EL (cell line): ENCODE data around the gene CFH.
"Not testable (repeated sequence)": the region's sequence is repeated elsewhere in the genome, so short reads cannot be mapped to it uniquely, and the experiment has no call there.

Source experiments
- DNase-seq: peaks from one replicate; pipeline ENCODE4 v3.0.0-alpha.2; 2016

Gene CFH

DNA sequence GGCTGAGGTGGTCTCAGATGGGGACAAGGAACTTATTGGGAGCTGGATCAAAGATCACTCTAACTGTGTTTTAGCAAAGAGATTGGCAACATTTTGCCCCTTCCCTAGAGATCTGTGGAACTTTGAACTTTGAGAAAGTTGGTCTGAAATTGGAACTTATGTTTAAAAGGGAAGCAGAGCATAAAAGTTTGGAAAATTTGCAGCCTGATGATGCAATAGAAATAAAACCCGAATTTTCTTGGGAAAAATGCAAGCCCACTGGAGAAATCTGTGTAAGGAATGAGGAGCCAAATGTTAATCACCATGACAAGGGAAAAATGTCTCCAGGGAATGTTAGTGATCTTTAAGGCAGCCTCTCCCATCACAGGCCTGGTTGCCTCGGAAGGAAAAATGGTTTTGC lies 17.2 kb downstream of the CFH start:
- DNase-seq = no peak

DNA sequence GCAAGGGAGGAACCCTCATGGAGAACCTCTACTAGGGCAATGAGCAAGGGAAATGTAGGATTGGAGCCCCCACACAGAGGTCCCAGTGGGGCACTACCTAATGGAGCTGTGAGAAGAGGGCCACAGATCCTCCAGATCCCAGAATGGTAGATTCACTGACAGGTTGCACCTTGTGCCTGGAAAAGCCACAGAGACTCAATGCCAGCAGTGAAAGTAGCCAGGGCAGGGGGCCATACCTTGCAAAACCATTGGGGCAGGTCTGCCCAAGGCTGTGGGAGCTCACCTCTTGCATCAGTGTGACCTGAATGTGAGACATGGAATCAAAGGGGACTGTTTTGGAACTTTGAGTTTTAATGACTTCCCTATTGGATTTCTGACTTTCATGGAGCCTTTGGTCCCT lies 17.9 kb downstream of the CFH start:
- DNase-seq = no peak

DNA sequence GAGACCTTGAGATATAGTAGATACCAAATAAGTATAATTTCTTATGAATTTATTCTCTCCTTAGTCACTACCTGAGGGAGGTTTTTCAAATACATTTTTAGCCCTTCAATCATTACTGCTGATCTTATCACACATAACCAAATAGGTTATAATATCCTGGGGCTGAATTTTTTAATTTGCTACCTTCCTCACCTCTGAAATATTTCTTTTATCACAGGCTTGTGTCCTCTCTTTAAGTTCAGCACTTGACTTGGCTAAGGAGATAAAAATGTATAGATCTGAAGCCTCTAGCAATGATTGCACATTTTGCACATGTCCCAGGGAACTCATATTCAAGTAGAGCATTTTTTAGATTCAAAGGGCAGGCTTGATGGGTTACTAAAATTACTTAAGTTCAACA lies 23.1 kb downstream of the CFH start:
- no peak for DNase-seq

DNA sequence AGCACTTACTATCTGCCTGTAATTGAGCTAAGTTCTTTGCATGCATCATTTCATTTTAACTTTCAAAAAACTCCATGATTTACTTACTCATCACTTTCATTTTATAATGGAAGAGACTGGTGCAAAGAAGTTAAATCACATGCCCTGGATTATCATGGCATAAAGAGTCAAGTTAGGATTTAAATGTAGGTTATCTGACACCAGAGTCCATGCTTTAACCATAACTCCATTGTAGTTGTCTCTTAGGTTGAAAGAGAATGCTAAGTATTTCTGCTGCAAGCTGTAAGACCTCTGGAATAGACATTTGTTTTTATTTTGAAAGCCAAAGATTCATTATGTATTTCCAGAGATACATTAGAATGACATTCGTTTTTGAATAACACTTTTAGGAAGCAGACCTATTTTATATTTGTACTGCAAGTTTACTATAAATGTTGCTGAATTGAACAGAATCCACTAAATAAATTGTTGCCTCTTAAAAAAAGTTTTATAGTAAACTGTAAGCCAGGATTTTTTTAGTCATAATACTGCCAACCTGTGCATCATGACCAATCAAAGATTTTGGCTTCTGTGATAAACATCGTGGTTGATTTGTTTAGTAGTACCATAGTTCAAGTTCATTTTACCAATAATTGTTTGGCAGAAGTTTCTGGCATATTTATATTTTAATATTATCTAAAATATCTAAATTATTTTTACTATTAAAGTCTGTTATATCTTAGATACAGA lies 26.1 kb downstream of the CFH start:
- peak; percentile 22 for DNase-seq

DNA sequence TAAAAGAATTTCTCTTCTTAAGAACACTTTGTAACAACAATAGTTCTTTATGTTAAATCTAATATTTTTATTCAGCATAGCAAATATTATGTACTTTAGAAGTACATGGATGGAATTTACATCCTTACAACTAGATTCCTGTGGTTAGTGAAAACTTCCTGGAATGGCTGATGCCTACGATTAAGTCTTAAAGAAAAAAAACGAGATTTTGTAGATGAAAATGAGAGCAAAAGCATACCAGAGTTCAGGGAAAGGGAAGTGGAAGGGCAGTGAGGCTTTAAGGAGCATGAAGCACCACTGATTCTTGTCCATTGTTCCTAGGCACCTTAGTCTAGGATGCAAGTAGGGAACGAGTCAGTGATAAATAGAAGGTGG lies 26.7 kb downstream of the CFH start:
- DNase-seq = peak; percentile 80

DNA sequence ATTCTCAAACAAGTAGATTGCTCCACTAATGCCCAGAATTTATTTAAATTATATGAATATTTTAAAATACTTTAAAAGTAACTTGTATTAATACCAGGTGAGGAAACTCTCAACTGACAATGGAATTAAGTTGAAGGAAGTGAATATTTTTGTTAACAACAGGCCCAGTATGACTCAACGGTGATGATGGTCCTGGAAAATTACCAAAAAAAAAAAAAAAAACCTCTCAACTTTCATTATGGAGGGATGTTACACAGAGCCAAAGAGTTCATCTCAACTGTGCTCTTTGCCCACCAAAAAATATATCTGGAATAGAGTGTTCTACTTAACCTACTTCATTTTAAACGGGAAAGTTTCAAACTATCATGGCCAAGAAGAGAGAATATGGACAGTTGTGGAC lies 28.3 kb downstream of the CFH start:
- peak; percentile 68 for DNase-seq

DNA sequence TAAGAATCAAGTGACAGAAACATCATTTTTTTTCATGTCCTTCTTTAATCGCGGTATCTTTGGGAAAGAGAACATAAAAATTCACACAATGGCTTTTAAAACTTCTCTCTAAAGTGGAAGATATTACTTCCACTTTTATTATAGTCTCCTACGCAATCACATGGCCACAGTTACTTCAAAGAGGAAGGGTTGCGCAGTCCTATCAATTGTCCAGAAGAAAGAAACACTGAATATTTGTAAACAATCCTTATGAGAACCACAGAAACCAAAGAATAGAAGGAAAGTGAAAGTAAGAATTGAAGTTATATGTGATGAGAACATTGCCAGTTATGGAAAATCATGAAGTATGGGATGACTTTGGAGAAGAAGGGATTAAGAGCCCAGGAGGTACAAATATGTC lies 32.6 kb downstream of the CFH start:
- no peak for DNase-seq

DNA sequence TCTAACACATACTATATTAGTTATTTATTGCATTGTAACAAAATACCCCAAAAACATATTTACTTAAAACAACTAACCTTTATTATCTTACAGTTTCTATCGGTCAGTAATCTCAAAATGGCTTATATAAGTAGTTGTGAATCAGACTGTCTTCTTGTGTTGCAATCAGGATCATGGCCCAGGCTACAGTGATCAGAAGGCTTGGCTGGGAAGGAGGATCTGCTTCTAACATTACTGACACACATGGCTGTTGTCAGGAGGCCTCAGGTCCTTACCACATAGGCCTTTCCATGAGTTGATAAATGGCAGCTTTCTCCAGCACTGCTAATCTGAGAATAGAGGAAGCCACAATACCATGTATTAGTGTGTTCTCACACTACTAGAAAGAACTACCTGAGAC lies 33.7 kb downstream of the CFH start:
- no peak for DNase-seq

DNA sequence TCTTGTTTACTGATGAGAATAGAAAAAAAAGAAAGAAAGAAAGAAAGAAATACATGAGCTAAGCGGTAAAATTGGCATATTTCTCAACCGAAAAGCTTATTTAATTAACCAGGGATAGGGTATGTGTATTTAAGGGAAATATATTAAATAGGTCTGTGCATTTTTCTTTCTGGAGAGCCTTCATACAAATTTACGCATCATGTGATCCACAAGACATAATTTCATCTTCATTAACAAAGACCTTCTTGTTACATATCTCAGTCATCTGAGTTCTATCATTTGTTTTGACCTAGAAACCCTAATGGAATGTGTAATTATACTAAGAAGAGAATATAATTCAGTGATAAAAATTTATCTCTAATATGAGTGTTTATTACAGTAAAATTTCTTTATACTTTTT lies 37.2 kb downstream of the CFH start:
- no peak for DNase-seq

DNA sequence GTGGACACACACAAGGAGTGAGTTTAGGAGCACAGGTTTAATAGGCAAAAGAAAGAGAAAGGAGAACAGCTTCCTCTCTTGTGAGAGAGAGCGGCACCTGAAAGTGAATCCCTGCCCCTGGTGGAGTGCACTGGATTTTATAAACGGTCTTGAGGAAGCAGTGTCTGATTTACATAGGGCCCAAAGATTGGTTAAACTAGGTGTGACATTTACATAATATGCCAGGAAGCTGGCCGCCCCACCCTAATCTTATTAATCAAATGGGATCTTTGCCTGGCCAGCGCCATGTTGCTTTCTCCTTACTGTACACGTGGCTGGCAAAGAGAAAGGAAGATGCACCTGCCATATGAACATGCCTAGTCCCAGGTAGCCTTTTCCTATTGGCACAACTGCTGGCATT lies 38.7 kb downstream of the CFH start:
- no peak for DNase-seq

DNA sequence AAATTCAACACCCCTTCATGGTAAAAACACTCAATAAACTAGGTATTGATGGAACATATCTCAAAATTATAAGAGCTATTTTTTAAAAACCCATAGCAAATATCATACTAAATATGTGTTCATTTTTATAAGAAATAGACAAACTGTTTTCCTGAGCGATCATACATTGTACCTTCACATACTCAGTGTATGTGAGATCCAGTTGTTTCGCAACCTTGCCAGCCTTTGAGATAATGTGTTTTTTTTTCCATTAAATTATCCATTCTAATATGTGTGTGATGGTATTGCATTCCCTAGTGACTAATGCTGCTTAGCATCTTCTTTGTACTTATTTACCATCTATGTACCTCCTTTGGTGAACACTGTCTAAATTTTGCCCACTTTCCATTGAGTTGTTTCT lies 47.1 kb downstream of the CFH start:
- DNase-seq = no peak

DNA sequence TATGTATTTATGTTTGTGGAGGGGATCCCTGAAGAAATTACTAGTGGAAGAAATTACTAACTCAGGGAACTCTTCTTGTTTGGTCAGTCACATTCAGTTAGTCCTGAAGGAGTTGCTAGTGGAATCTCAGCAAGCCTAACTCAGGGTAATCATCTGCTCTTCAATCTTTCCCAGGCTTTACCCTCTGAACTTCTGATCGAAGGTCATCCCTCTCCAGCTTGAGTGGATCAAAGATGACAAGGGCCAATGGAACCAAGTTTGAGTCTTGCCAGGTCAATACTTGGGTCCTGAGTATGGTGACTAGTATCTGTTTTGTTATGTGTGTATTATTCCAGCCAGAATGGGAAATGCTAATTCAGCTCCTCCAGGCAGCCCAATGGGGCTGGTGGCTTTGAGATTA lies 49.3 kb downstream of the CFH start:
- DNase-seq = no peak

DNA sequence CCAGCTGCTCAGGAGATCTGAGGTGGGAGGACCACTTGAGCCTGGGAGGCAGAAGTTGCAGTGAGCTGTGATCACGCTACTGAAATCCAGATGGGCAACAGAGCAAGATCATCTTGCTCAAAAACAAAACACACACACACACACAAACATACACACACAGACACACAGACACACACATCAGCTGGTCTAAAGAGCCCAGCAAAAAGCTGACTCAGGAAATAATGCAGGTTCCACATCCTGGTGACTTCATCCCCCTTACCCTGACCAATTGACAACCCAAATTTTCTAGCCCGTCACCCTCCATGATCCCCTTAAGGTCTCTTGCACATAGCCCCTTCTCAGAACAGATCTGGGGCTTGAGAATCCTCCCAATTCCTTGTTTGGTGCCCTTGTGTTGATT lies 58.0 kb downstream of the CFH start:
- DNase-seq = not testable (repeated sequence)

DNA sequence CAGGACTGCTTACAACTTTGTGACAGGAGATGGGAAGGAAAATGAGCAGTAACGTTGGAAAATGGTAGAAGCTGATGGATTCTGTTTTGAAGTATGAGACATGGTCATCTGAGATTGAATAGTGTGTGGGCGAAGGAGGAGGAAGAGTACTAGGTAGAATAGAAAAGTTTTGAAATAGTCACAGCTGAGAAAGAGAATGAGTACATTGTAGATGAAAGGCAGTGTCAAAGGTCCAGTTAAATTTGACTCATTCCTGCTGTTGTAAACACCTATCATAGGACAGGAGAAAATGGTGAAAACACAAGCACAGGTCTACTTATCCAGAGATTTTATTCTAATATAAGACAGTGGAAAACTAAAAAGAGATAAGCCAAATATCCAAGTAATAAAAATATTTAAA lies 66.0 kb downstream of the CFH start:
- DNase-seq = no peak

DNA sequence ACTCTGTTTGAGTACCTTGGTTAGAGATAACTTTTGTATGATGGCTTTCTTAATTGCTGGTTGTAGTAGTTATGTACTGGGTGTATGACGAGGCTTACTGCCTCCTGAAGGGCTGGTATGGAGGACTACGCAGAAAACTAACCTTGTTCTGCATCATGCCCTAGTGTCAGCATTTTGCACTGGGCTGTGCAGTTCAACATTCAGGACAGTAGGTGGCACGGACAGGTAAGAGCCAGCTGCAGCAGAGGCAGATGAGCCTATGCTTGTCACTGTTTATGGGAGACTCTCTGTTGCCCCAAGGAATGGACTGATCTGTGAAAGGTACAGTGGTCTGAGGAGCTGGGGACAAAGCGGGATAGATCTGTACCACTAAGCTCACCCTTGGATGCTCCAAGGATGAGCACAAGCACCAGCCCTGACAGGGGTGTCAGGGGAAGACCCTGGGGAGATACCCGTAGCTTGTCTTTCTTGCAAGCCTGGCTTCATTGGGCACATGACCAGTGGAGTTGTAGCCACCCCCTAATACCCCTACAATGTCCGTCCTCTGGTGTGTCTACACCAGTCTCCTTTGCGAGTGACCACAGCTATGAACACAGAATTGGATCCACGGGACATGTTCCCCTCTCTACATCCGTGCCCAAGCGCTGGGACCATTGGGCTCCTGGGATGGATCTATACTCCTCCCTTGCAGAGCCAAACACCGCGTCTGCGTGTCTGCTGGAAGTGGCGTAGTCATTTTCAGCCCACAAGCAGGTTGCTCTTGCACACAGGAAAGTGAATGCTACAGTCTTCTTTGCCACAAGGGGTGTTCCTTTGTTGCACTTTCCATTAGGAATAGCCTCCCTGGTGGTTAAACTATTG lies 71.7 kb downstream of the CFH start:
- peak; percentile 62 for DNase-seq

DNA sequence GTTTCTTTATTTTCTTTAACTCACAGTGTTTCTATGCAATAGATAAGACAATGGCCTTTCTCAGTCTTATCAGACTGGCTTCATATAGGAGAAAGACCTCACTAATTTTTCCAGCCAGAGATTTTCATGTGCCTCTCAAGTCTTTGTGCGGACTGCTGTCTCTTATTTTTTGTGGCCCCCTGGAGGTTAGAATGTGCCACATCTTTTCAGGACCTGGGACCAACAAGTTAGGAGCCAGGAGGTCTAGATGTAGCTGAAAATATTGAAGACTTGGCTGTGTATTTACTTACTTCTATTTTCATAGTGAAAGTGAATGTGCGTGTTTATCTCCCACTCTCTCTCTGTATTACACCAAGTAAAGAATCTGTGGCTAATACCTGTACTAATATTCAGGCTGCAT lies 80.7 kb downstream of the CFH start:
- no peak for DNase-seq

DNA sequence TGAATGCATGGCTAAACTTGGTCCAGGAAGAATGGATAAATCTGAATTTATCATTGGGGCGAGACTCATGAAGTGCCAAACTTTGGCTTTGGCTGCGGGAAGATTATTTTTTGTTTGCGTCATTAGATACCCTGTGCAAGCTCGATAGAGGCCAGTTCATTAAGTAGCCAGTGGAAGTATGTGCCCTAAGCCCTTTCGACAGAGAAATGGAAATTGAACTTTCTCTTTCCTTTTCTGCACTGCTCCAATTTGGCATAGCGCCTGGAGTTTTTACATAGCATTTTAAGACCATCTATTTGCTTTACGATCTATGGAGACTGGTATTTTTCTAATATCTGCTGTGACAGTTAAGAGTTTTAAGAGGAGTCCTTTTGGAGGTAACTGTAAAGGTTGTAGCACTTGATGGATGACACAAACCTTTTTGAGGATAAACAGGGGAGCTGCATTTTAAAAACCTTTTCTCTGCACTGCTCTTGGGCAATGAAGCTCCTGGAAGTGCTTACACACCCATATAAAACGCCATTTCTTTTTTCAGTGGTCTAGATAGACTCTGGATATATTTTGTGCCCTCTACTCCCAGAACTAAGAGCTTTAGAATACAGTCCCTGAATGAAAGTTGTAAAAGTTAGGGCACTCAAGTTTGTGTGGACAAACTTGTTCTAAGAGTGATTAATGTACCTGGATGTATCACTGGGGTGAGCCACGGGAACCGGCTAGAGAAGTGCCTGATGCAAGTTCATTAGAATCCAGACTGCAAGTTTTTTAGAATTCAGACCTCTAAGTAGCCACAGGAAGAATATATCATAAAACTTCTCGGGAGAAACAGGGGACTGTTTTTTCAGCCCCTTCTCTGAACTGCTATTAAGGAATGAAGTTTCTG lies 81.5 kb downstream of the CFH start:
- peak; percentile 7 for DNase-seq

DNA sequence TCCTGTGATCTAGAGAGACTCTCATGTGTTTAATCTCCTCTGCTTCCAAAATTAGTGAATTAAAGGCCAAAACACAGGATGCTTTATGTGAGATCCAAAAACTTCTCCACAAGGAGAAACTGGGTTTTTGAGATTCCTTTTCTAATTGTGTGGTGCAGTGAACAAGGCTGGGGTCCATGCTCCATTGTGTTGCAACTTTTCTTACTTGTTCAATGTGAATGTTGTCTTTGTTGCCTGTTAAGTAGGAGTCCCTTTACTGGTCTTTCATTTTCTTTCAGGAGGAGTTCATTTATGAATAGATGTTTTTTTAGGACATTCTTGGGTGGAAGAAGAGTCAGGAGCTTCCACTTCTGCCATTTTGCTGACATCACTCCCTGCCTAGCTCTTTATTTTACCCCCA lies 82.2 kb downstream of the CFH start:
- DNase-seq = no peak

DNA sequence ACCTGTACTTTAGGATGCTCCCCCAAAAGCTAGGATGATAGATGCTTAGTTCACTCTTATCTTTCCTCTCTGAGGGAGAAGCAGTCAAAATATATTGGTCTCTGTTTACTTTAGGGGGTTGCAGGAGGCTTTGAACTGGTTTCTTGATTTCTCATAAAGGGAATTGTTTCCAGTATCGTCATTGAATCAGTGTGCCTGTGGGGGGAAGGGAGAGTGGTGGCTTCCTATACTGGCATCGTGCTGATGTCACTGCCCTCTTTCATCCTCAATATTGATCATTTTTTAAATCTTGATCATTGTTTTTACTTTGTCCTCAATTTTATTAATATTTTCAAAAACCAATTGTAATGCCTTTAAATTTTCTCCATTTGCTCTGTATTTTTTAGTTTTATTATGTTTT lies 82.6 kb downstream of the CFH start:
- DNase-seq = no peak

DNA sequence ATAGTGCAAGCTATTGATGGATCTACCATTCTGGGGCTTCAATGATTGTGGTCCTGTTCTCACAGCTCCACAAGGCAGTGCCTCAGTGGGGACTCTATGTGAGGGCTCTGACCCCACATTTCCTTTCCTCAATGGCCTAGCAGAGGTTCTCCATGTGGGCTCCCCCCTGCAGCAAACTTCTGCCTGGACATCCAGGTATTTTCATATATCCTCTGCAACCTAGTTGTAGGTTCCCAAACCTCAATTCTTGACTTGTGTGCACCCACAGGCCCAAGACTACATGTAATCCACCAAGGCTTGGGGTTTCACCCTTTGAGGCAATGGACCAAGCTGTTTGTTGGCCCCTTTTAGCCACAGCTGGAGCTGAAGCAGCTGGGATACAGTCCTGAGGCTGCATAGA lies 86.9 kb downstream of the CFH start:
- no peak for DNase-seq

DNA sequence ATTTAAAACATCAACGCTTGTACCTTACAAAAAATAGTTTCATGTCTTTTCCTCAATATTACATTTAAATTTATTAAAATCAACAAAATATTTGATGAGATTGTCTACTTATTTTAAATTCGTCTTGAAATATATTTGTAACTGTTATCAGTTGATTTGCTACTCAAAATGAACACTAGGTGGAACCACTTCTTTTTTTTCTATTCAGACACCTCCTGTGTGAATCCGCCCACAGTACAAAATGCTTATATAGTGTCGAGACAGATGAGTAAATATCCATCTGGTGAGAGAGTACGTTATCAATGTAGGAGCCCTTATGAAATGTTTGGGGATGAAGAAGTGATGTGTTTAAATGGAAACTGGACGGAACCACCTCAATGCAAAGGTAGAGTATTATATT lies 91.4 kb downstream of the CFH start:
- peak; percentile 60 for DNase-seq

DNA sequence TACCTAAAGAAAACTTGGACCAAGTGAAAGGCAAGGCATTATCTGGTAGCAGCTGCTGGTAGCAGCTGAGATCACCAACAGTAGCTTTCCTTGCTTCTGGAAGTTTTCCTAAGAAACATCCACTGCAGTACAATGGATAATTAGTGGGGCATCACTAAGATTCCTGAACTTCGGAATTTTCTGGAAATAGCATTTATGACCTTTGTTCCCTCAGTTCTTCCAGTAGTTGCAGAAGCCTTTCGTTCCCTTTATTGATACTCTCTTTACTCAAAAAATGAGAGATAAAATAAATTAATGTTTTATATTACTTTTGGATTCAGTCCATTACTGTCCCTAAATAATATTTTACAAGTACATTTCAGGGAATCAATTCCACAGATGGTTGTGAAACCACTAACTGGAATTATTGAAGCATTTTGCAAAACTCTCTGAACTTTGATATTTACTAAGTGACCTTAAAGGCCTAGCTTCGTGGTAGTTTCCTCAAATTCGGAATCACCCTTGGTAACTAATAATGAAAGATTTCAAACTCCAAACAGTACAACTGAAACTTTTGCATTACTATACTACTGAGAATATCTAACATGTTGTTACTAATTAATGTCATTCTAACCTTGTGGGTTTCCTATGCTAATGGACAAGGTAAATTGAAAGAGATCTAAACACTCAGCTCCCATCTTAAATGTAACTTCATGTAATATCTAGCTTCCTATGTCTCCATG lies 113.3 kb downstream of the CFH start:
- not testable (repeated sequence) for DNase-seq

DNA sequence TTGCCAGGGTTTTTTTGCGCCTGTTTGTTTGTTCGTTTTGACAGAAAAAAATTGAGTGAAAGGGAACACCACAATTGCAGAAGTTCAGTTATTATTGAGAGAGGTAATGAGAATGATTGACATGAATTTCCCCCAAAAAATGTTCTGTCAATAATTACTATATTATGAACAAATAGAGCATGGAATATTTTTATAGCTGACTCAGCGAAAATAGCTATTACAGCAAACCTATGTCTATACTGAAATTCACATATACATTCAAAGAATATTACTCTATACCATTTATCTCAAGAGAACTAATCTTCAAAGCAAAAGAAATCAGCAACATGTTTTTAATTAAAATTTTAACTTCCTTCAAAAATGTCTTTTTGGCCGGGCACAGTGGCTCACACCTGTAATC lies 118.0 kb downstream of the CFH start:
- DNase-seq = not testable (repeated sequence)
